ENCODE measurements around the gene PALS1. TPM values are rescaled to one million over a fixed set of nuclear protein-coding genes. Genes with fewer than 3 reads are reported as not detected.

Gene PALS1
- total RNA-seq, 6 experiments from 2014 or later: 41.9 to 52.7 (median 45.9) TPM

DNA sequence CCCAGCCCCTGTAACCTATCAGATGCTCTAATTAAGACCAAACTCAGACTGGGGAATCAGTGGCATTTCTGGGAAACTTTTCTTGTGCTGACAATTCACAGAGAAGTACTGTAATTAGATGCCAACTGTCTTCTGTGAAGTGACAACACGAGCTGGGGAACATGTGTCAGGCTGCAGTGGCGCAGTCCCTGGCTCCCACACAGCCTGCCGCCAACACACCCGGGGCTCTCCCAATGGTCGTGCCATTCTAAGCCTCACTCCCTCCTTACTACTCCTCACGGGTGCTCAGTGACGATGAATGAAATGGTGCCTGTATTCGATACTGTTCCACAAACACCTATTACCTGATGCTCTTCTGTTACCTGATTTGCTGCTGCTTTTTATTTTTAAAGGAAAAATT is 33.4 kb upstream of the PALS1 start:
- no peak for TF ChIP-seq CTCF (IDR thresholded peaks at IDR 0.05)
- H3K27ac Mint-ChIP-seq: no peak overlapping the region
- peaks cover 2% of the 10 kb centered on the region; the same call in 1 of the 2 replicates for H3K27me3 Mint-ChIP-seq (ENCODE audit: insufficient read depth)
- H3K4me1 Mint-ChIP-seq (ENCODE audit: low read depth): no peaks in the 10 kb centered on the region
- DNase-seq: no peak
- no peak overlapping the region for H3K4me3 Mint-ChIP-seq
- no peaks in the 10 kb centered on the region; the same call in 1 of the 2 replicates for H3K36me3 Mint-ChIP-seq (ENCODE audit: low read depth)
- H3K9me3 Mint-ChIP-seq: no peaks in the 10 kb centered on the region

DNA sequence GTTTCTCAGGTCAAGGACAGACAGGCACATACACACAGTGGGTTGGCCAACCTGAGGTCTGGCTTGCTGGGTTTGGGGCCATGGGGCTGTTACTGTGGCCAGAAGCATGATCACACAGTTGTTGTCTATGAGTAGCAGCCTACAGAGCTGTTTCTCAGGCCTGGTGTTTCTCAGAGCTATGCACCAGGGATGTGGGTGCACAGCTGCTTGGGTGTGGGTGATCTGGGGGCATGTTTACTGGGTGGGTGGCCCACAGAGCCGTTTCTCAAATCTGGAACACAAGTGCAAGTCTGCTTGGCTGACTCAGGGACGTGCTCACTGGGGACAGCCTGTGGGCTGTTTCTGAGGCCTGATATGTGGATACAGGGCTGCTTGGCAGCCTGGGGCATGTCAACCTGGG is 23.1 kb upstream of the PALS1 start:
- DNase-seq: no peak
- Mint-ChIP-seq H3K4me3 (no peak overlapping the region), H3K27ac (no peak overlapping the region), H3K4me1 (ENCODE audit: low read depth) (peaks cover 28% of the 10 kb centered on the region), H3K27me3 (ENCODE audit: insufficient read depth) (no peaks in the 10 kb centered on the region), H3K36me3 (ENCODE audit: low read depth) (no peaks in the 10 kb centered on the region), H3K9me3 (no peaks in the 10 kb centered on the region)
- no peak for TF ChIP-seq CTCF (IDR thresholded peaks at IDR 0.05)

- H3K27ac Mint-ChIP-seq: peak overlapping the region; percentile 72
- peaks cover 55% of the 10 kb centered on the region for H3K4me1 Mint-ChIP-seq (ENCODE audit: low read depth)
- no peaks in the 10 kb centered on the region for H3K36me3 Mint-ChIP-seq (ENCODE audit: low read depth)
- H3K27me3 Mint-ChIP-seq (ENCODE audit: insufficient read depth): no peaks in the 10 kb centered on the region
- peak overlapping the region; percentile 51 for H3K4me3 Mint-ChIP-seq
- H3K9me3 Mint-ChIP-seq: no peaks in the 10 kb centered on the region
- no peak for TF ChIP-seq CTCF (IDR thresholded peaks at IDR 0.05)
- peak; percentile 89 for DNase-seq
These were observed 19.8 kb upstream of the PALS1 start for GRCh38 chr14:67221248-67221981.

DNA sequence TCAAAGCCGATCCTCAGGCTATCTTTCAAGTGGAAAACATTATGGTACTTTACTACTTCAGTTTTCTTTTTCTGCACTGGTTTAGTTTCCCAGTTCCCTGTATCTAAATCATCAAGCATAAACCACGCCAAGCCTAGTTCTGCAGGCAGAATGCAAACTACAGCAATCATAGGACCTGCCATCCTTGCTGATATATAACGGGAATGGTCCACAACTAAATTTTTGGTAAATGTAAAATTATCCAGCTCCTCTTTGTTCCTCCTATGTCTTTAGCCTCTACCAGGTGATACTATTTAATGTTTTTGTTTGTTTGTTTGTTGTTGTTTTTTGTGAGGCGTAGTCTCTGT is 19.3 kb upstream of the PALS1 start:
- DNase-seq: no peak
- peak overlapping the region; percentile 51 for H3K27ac Mint-ChIP-seq
- H3K36me3 Mint-ChIP-seq (ENCODE audit: low read depth): no peaks in the 10 kb centered on the region

GRCh38 chr14:67225523-67225922 is 15.7 kb upstream of the PALS1 start:
- no peaks in the 10 kb centered on the region for H3K36me3 Mint-ChIP-seq (ENCODE audit: low read depth)
- no peak overlapping the region for H3K4me3 Mint-ChIP-seq
- no peak overlapping the region for H3K27ac Mint-ChIP-seq
- peaks cover 63% of the 10 kb centered on the region for H3K4me1 Mint-ChIP-seq (ENCODE audit: low read depth)
- no peaks in the 10 kb centered on the region for H3K9me3 Mint-ChIP-seq
- DNase-seq: no peak
- no peak for TF ChIP-seq CTCF (IDR thresholded peaks at IDR 0.05)
- no peaks in the 10 kb centered on the region for H3K27me3 Mint-ChIP-seq (ENCODE audit: insufficient read depth)

More for the DNA sequence above, 19.3 kb upstream of the PALS1 start:
- Mint-ChIP-seq H3K9me3 (no peaks in the 10 kb centered on the region), H3K27me3 (ENCODE audit: insufficient read depth) (no peaks in the 10 kb centered on the region), H3K4me1 (ENCODE audit: low read depth) (peaks cover 55% of the 10 kb centered on the region), H3K4me3 (peak overlapping the region; percentile 51)
- TF ChIP-seq CTCF (IDR thresholded peaks at IDR 0.05): no peak
